Measurements from ENCODE around the gene CNOT10. TPM values are rescaled to one million over a fixed set of nuclear protein-coding genes. Genes with fewer than 3 reads are reported as not detected.

CNOT10 gene
- total RNA-seq, 3 donors from 2014 or later: 27.8 to 34.9 (median 28.3) TPM

DNA sequence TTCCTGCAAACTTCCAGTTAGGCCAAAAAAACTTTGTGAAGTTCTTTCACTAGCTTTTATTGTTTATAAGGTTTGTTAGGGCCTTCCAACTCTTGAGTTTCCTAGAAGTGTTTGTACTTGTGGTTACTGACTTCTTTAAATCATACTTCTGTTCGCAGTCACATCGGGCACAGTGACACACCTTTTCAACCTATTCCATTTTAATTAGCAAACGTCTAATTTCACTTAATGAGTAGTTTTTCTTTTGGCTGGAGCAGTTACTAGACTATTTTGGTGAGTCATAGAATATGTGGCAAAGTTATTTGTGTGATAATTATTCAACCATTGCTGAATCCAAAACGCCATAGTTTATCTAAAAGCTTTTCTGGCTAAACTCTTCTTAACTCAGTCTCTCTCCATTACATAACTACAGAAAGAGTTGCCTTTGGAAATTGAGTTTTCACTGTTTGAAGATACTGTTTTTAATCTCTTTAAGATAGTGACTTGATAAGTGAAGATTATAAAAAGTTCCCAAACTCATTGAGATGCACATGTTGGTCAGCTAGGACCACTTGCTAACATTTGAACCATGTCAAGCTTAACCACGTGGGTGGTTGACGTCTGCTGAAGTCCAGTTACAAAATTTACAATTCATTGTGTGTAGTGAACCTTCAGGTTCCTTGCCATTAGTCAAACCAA lies 21.5 kb downstream of the CNOT10 start:
- TF ChIP-seq, protein P1, sequence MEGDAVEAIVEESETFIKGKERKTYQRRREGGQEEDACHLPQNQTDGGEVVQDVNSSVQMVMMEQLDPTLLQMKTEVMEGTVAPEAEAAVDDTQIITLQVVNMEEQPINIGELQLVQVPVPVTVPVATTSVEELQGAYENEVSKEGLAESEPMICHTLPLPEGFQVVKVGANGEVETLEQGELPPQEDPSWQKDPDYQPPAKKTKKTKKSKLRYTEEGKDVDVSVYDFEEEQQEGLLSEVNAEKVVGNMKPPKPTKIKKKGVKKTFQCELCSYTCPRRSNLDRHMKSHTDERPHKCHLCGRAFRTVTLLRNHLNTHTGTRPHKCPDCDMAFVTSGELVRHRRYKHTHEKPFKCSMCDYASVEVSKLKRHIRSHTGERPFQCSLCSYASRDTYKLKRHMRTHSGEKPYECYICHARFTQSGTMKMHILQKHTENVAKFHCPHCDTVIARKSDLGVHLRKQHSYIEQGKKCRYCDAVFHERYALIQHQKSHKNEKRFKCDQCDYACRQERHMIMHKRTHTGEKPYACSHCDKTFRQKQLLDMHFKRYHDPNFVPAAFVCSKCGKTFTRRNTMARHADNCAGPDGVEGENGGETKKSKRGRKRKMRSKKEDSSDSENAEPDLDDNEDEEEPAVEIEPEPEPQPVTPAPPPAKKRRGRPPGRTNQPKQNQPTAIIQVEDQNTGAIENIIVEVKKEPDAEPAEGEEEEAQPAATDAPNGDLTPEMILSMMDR (IDR thresholded peaks at IDR 0.05): no peak
- Histone ChIP-seq H3K9me3 (no peaks in the 10 kb centered on the region), H3K4me3 (no peak overlapping the region), H3K4me1 (ENCODE audit: low read depth) (no peaks in the 10 kb centered on the region), H3K36me3 (ENCODE audit: low read depth) (no peaks in the 10 kb centered on the region)
- ATAC-seq: no peak
- DNase-seq: no peak
- intact Hi-C loops (cut with DNase I, micrococcal nuclease): no loop called here

DNA sequence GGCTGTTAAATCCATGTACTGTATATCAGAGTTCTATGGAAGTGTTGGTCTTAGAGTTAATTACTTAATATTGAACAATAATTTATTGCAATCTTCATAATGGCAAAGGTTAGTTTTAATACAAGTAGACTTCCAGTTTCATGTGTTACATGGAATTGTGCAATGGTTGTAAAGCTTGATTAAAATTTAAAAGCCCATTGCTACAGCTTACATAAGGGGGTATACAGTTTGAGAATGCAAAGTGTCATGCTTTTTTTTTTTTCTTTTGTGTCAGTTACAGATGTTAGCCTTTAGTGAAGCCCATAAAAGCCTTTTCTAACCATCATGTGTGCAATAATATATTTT lies 22.0 kb downstream of the CNOT10 start:
- DNase-seq: no peak
- intact Hi-C loops (cut with DNase I, micrococcal nuclease): no loop called here
- no peak for ATAC-seq
- Histone ChIP-seq H3K4me3 (no peak overlapping the region), H3K9me3 (no peaks in the 10 kb centered on the region), H3K4me1 (ENCODE audit: low read depth) (no peaks in the 10 kb centered on the region), H3K36me3 (ENCODE audit: low read depth) (no peaks in the 10 kb centered on the region)
- TF ChIP-seq, protein P1 (IDR thresholded peaks at IDR 0.05): no peak

DNA sequence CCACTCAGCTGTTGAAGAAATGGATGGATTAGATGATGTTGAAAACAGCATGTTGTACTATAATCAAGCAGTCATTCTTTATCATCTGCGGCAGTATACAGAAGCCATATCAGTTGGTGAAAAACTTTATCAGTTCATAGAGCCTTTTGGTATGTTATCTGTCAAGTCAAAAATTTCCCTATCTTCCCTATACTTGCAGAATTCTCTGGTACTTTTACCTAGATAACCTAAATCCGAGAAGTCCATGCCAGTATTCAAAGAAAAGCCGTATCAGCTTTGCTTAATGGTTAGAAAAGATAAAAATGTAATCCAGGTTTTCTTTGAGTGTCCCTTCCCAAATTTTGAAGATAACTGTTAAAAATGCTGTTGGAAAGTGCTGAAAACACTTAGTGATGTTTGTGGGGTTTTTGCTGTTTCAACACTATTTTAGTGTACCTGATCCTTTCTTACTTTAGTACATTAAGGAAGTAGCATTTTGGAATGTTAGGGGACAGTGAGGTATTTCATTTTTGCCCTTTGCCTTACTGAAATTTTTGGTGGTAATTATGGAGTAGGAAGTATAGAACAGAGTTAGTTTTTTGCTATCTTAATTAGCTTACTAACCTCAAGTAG lies 23.8 kb downstream of the CNOT10 start:
- intact Hi-C loops (cut with DNase I, micrococcal nuclease): no loop called here
- TF ChIP-seq, protein P1 (IDR thresholded peaks at IDR 0.05): no peak
- Histone ChIP-seq H3K36me3 (ENCODE audit: low read depth) (no peaks in the 10 kb centered on the region), H3K9me3 (no peaks in the 10 kb centered on the region), H3K4me3 (no peak overlapping the region), H3K4me1 (ENCODE audit: low read depth) (no peaks in the 10 kb centered on the region)
- ATAC-seq (no peak), DNase-seq (no peak)

DNA sequence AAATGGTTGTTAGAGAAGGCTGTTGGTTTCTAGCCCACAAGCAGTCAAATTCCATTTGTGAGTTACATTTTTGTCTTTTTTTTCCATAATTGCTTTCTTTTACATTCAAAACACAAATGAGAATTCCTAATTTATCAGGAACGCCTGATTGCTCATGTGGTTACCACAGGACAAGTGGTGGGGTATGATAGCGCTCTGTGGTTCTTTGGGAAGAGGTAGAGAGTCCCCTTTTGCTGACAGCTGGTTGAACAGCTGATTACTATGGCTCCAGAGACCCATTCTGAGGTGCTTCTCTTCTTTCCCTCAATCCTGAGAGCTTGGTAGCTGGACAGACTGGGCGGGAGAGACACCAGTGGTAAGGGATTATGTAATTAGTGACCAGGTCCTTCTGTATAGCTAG lies 24.4 kb downstream of the CNOT10 start:
- DNase-seq: no peak
- intact Hi-C loops (cut with DNase I, micrococcal nuclease): no loop called here
- Histone ChIP-seq H3K4me3 (no peak overlapping the region), H3K4me1 (ENCODE audit: low read depth) (no peaks in the 10 kb centered on the region), H3K36me3 (ENCODE audit: low read depth) (no peaks in the 10 kb centered on the region), H3K9me3 (no peaks in the 10 kb centered on the region)
- TF ChIP-seq, protein P1 (IDR thresholded peaks at IDR 0.05): no peak
- ATAC-seq: no peak

DNA sequence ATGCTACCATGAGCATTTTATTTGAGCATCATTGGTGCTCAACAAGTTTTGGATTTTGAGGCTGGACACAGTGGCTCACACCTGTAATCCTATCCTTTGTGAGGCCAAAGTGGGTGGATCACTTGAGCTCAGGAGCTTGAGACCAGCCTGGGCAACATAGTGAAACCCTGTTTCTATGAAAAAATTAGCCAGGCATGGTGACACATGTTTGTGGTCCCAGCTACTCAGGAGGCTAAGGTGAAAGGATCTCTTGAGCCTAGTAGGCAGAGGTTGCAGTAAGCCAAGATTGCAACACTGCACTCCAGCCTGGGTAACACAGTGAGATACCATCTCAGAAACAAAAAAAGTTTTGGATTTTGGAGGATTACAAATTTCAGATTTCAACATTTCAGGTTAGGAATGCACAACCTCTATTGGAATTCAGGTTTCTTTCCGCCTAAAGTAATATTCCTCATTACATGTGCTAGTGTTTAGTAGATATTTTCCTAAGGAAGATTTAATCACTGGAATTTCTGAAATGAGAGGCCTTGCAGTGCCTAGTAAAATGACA lies 27.6 kb downstream of the CNOT10 start:
- H3K4me1 ChIP-seq (ENCODE audit: low read depth): no peaks in the 10 kb centered on the region
- H3K9me3 ChIP-seq: no peaks in the 10 kb centered on the region
- H3K4me3 ChIP-seq: no peak overlapping the region
- TF ChIP-seq, protein P1 (IDR thresholded peaks at IDR 0.05): no peak
- H3K36me3 ChIP-seq (ENCODE audit: low read depth): no peaks in the 10 kb centered on the region
- intact Hi-C loops (cut with DNase I, micrococcal nuclease): no loop called here
- DNase-seq (no peak), ATAC-seq (no peak)

All from mucosa of descending colon (tissue), 3 donors.